GM19467 (cell line): ENCODE data around the gene YTHDF1.
"Not testable (repeated sequence)": the region's sequence is repeated elsewhere in the genome, so short reads cannot be mapped to it uniquely, and the experiment has no call there.

ENCODE experiments used
- ATAC-seq: cut with Tn5 transposase; IDR thresholded peaks from one replicate; pipeline ENCODE4 v1.9.1; 2021; ENCODE audit warnings: mild to moderate bottlenecking, moderate library complexity; ENCODE audit not compliant: unreplicated experiment

YTHDF1 gene

GRCh38 chr20:63158845-63159244 lies 57.1 kb downstream of the YTHDF1 start:
- no peak for ATAC-seq

DNA sequence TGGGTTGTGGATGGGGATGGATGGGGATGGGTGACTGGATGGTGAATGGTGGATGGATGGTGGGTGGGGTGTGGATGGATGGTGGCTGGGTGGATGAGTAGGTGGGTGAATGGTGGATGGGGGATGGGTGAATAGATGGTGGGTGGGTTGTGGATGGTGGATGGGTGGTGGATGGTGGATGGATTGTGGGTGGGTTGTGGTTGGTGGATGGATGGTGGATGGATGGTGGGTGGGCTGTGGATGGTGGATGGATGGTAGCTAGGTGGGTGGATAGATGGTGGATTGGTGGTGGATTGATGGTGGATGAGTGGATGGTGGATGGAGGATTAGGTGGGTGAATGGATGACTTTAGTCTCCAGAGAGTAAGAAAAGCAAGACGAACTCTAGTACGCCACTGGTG lies 57.6 kb downstream of the YTHDF1 start:
- no peak for ATAC-seq

DNA sequence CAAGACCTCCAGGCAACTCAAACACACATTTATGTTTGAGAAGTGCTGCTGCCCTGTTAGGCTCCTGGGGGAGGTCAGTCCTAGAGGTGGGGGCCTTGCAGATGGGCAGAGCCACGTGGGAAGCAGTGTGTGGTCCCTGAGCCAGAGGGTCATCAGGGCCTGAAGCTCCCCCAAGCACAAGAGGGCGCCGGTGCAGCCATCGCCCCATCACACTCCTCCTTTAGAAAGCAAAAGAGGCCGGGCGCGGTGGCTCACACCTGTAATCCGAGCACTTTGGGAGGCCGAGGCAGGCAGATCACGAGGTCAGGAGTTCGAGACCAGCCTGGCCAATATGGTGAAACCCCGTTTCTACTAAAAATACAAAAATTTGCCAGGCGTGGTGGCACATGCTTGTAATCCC lies 58.5 kb downstream of the YTHDF1 start:
- not testable (repeated sequence) for ATAC-seq

DNA sequence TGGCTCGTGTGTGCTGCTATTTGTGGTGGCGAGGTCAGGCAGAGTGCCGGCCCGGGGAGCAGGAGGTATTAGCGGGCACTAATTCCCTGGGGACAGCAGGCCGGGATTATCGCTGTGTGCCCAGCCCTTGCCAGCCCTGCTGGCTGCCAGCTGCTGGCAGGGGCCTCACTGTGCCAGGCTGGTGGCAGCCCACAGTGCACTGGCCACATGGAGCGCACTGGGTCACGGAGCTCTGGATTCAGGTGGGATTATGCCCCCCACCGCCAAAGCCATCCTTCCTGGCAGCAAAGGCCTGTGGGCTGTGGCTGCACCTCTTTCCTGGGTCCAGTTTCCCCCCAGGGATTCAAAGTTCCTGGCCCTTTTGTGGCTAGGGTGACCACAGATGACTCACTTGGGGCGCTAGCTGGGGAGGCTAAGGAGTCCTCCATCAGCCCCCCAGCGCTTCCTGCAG lies 59.7 kb downstream of the YTHDF1 start:
- no peak for ATAC-seq

DNA sequence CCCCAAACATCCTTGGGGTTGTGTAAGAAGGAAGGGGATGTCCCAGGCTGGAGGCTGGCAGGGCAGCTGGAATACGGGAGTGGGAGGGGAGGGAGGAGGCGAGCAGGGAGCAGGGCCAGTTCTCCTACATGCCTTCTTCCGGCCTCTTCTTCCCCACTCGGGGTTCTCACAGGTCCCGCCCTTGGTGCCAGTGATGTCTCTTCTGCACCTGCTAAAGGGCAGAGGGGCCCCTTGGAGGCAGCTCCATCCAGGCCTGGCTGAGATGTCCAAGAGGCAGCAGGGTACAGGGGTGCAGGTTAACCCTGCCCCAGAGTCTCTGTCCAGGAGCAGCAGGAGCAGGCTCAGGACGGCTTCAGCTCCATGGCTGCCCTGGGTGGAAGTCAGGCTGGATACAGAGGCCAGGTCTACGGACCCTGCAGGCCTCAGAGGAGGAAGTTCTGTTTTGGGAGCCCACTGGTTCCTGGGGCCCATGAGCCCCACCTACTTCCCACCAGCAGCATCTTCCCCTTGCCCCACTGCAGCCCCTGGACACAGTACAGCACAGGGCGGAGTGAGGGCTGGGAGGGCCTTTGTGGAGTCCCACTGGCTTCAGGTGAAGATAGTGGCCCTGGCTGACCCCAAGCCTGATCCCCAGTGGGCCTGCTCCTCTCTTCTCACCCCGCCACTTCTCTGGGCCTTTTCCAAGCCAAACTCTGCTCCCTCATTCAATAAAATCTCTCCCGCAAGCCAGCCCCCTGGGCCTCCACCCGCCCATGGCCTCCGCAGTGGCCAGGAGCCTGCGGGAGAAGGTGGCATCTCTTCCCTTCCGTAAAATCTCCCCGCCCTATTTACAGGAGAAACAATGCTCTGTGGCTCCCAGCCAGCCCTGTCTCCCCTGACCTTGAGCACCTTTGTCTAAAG lies 60.4 kb downstream of the YTHDF1 start:
- no peak for ATAC-seq

GRCh38 chr20:63154395-63154794 lies 61.5 kb downstream of the YTHDF1 start:
- ATAC-seq: no peak

DNA sequence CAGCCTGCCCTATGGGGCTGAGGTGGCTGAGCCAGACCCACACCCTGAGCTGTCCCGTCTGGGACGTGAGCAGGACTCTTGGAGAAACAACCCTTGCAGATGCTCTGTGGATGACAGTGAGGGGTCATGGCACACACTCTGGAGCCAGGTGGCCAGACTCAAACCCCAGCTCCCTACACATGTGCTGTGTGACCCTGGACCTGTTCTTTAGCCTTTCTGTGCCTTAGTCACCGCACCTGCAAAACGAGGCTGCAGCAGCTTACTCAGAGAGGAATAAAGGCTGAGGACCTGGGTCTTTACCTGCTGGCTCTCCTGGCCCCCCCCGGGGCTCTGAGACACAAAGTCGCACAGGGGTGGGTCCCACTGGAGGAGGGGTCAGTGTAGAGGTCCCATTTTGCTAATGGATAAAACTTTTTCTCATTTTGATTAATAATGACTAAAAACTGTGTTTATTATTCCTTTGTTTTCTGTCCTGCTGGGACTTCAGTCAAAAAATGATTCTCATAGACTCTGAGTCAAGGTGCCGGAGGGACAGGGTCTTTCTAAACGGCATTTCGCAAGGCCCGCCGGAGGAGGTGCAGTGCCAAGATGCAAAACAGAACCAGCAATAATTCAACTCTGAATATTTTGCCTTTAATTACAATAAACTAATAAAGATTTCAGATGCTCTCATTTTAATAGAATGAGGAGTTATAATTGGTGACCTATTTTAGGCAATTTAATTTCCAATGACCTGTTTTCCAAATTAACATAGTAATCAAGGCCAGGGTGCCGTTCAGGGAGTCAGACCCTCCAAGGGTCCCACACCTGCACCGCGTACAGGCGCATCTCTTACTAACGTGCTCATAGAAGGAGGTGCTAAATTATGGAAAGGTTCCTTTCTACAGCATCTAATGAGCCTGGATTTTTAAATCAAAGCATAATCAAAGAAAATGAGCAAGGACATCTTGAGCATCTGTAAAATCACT lies 62.4 kb downstream of the YTHDF1 start:
- no peak for ATAC-seq

- no peak for ATAC-seq
Observed at GRCh38 chr20:63152322-63153253, 63.3 kb downstream of the YTHDF1 start.

GRCh38 chr20:63151554-63152321 lies 64.2 kb downstream of the YTHDF1 start:
- no peak for ATAC-seq

GRCh38 chr20:63150911-63151531 lies 64.9 kb downstream of the YTHDF1 start:
- no peak for ATAC-seq

GRCh38 chr20:63150391-63150898 lies 65.5 kb downstream of the YTHDF1 start:
- no peak for ATAC-seq

- no peak for ATAC-seq
Observed at GRCh38 chr20:63149531-63150192, 66.3 kb downstream of the YTHDF1 start.

GRCh38 chr20:63148696-63149095 lies 67.2 kb downstream of the YTHDF1 start:
- no peak for ATAC-seq

GRCh38 chr20:63147532-63147931 lies 68.4 kb downstream of the YTHDF1 start:
- ATAC-seq: no peak
